Measurements from ENCODE around the gene SH3RF3.
"Not testable (repeated sequence)": the region's sequence is repeated elsewhere in the genome, so short reads cannot be mapped to it uniquely, and the experiment has no call there.

The SH3RF3 gene

DNA sequence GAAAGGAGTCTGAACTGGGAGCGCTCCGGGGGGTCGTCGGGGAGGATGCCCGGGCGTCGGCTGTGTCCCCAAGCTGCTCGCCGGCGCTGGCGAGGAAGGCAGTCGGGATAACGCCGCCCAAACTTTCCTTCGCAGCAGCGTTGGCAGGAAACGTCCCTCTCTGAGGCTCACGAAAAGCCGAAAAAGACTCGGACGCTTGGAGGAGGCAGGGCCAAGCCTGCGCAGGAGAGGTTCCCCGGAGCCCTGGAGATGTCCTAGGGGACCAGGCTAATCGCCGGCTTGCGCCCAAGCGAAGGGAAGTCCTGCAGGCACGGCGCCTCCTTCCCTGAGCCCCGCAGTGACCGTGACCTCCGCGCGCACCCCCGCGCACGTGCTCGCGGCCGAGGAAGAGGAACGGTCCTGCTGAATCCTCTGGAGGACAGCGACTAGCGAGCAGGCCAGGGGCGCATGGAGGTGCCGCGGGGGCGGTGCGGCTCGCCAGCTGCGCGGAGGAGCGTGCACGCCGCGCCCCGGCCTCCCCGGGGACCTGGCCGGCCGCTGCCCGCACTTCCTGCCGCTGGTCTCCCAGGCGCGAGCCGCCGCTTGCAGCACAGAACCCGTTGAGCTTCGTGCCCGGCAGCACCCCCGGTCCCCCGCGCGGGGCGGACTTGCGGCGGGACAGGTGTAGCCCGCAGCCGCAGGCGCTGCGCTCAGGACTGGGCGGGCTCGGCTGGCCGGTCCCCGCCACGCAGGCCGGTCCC lies at the start of gene SH3RF3:
SH3RF3 (plus strand) TSS at position 590 of the 740 bp plus-strand sequence.
- peak; percentile 28 to 36 for DNase-seq

DNA sequence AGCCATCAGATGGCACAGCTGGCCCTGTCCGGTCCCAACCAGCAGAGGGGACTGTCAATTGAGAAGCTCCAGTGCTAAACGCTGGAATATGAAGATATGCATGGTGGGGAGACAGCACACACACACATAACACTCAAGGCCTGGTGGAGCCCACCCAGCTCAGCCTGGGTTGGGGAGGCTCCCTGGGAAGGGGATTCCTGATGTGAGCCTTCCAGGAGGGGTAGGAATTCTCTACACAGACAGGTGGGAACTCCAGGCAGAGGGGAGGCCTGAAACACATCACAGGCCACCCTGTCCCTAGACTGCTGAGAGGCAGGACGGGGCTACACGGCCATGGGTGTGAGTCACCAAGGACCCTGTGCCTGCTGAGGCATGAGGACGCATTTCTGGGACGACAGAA lies 49.4 kb upstream of the SH3RF3 start:
- DNase-seq = no peak

GRCh38 chr2:109080109-109080508 lies 48.9 kb upstream of the SH3RF3 start:
- no peak for DNase-seq

GRCh38 chr2:109080757-109081156 lies 48.2 kb upstream of the SH3RF3 start:
- no peak for DNase-seq

DNA sequence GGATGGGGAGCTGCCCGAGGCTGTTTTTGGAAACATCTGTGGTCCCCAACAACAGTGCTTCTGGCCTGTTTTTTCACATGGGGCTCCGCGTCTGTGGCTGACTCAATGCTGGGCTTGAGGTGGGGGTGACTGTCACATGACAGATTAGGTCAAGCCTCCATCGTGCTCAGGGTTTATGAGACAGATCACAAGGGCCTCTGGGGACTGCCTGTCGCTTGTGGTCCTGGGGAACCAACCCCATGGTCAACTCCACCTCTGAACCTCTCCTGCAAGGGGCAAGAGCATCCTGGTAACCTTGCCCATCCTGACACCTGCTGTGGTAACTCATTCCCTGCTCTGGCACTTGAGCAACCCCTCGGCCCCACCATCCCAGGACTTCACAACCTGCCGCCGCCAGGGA lies 47.6 kb upstream of the SH3RF3 start:
- DNase-seq = no peak

- DNase-seq = no peak
Observed at GRCh38 chr2:109083771-109084170, 45.2 kb upstream of the SH3RF3 start.

GRCh38 chr2:109084341-109084740 lies 44.7 kb upstream of the SH3RF3 start:
- no peak for DNase-seq

GRCh38 chr2:109085912-109086742 lies 42.9 kb upstream of the SH3RF3 start:
- no peak for DNase-seq

DNA sequence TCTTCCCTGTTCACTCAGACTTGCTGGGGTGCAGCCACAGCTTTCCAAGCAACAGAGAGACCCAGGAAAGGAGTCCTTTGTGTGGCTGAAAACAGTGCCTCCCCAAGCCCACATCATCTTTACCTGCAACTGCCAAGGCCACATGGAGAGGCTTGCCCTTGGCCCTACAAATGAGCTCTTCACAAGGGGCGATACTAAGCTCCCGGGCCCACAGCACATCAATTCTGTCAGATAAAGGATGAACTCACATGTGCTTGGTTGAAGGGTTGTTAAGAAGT lies 42.3 kb upstream of the SH3RF3 start:
- DNase-seq = no peak

GRCh38 chr2:109087055-109087663 lies 41.8 kb upstream of the SH3RF3 start:
- DNase-seq = no peak

DNA sequence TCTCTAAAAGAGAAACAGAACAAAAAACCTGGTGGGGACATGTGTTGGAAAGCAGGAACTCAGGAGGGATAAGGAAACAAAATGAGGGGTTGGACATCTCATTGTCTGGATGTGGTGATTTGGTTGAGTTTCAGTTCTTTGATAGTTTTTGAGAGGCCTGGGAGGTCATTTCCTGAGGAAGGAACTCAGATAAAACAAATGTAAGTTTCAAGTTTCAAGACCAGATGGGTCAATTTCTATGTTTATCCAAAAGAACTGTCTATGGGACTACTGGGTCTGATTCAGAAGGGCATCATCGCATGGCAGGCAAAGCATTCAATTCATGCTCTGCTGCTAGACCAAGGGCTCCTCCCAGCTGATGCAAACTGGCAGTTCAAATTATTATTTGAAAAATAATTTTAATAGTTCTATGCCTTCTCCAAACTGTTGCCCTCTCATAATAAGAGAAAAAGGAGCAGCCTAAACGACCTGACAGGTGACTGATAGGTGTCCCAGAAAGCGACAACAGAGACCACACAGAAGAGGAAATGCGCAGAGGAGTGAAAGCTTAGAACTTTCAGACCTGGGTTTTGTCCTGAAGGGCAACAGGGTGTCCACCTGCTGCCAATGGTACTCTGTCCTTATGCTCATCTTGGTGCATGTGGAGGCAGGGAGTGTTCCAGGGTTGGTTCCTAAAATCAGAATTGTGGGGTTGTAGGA lies 39.3 kb upstream of the SH3RF3 start:
- DNase-seq = no peak

GRCh38 chr2:109091526-109091925 lies 37.5 kb upstream of the SH3RF3 start:
- no peak for DNase-seq

GRCh38 chr2:109094144-109094543 lies 34.9 kb upstream of the SH3RF3 start:
- DNase-seq = no peak

DNA sequence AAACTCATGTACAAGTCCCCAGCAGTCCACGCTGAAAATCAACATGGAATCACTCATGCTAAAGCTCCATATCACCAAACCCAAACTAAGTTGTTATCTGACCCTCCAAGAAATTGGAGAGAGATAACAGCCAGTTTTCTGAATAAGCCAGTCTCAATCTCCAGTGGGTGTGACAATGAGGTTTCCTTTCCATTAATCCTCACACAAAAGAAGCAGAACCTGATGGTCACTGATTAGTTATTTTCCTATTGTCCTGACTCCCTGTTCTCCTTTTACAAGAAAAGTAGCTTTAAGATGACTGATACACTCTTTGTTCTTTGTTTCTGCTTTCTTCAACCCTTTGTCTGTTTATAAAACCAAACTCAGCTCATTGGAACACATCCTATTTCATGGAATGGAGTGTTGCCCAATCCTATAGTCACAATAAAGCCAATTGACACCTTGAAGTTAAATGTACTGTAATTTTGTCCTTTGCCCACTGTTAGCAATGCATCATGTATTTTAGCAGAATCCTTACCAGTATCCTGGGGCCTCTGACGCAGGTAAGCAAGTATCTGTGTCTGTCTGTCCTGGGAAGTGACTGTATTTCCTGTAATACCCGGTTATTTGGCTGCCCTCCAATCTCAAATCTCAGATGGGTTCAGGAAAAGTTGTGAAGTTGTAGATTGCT lies 30.6 kb upstream of the SH3RF3 start:
- DNase-seq = no peak

DNA sequence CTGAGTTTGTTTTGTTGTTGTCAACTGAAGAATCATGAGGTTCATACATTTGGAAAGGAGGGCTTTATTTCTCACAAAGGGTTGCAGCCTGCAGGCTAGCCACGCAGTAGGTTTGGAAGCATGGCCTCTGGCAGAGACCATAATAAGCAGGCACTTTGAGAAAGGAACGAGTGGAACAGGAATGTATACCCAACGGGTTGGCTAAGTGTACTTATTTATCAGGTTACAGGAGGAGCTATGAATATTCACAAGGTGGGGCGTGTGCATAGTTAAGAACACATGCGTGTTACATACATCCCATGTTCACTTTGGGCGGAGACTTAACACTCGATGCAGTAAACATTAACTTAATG lies 30.1 kb upstream of the SH3RF3 start:
- no peak for DNase-seq

DNA sequence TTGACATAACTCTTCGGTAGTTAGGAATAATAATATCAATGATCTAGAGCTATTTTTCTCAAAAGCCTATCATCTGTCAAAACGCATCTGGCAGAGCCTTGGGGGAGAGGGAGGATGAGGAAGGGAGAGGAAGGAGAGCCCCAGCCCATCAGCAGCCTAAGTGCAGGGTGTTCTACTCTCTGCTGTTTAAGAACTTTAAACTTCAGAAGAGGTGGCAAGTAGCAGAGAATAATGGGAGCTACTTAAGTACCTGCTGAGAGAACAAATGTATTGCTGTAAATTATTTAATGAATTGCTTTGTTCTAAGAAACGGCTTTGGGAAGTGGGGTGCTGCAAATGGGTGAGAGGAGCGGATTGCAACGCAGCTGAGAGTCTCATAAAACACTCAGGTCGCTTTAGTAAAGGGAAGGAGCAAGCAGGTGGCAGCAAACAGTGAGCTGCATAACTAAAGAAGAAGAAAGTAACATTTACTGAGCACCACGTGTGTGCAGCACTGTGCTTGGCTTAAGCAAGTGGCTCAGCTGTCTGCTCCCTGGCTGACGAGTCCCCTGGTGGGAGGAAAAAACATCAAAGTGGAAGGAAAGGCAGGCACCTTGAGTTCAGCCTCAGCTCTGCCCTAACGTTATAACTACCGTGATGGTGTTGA lies 26.3 kb upstream of the SH3RF3 start:
- DNase-seq = peak in 1 of 2 experiments; percentile 10

GRCh38 chr2:109105113-109105512 lies 23.9 kb upstream of the SH3RF3 start:
- no peak for DNase-seq

- DNase-seq = no peak
Observed at GRCh38 chr2:109108740-109109139, 20.3 kb upstream of the SH3RF3 start.

GRCh38 chr2:109109342-109109741 lies 19.7 kb upstream of the SH3RF3 start:
- no peak for DNase-seq

DNA sequence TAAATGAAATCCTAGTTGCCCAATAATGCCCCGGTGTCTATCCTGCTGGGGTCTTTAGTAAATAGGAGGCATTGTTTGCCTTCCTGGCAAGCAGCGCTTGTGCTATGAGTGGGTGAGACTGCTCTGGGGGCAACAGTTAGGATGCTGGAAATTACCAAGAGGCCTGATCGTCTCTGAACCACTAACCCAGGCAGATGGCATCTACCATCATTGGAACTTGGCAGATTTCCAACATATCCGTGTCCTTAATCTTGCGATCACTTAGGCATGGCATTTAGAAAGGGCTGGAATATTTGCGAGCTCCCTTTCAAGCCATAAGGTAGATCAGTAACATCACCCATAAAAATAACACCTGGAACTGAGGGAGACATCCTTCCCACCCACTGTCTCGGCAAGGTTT lies 18.8 kb upstream of the SH3RF3 start:
- no peak for DNase-seq

- not testable (repeated sequence) for DNase-seq
Observed at GRCh38 chr2:109117181-109117580, 11.8 kb upstream of the SH3RF3 start.

GRCh38 chr2:109117780-109118179 lies 11.2 kb upstream of the SH3RF3 start:
- no peak for DNase-seq

Data from activated CD4-positive, alpha-beta T cell treated with anti-CD3 and anti-CD28 coated beads, Interleukin-2, amount 50 U/mL, for 48 hours (primary cell).